Measurements from ENCODE around the gene NCKAP5L. TPM values are rescaled to one million over a fixed set of nuclear protein-coding genes. Genes with fewer than 3 reads are reported as not detected.

The NCKAP5L gene
- total and polyA plus RNA-seq, 2 donors from 2014 or later = 7.2 to 20.6 TPM

- no peaks in the 10 kb centered on the region for H3K9me3 ChIP-seq (ENCODE audit: control insufficient read depth in 2 of 3, insufficient read depth in 1 of 3, low read length in 3 of 3)
- FAIRE-seq (no peak), DNase-seq (no peak)
- intact Hi-C loops (cut with DNase I) = no loop called here
- H3K27me3 ChIP-seq (ENCODE audit: control insufficient read depth, insufficient read depth, low read length) = no peaks in the 10 kb centered on the region
- no peak overlapping the region for H3K9ac ChIP-seq (ENCODE audit: low read length in 3 of 3)
- no peak for TF ChIP-seq CTCF (IDR thresholded peaks at IDR 0.05; ENCODE audit: borderline replicate concordance, extremely low read depth, insufficient read depth)
- no peak overlapping the region for H3K4me3 ChIP-seq (ENCODE audit: low read length in 3 of 3)
- H3K36me3 ChIP-seq (ENCODE audit: control insufficient read depth in 2 of 3, insufficient read depth in 3 of 3, low read length in 3 of 3) = peaks cover 0 to 16% (median 13%) of the 10 kb centered on the region in 3 donors
- H3K27ac ChIP-seq (ENCODE audit: low read depth in 2 of 2, low read length in 2 of 2) = no peak overlapping the region
- H3K4me1 ChIP-seq (ENCODE audit: control insufficient read depth in 2 of 3, insufficient read depth in 2 of 3, low read depth in 1 of 3, low read length in 3 of 3) = peaks cover 0 to 41% (median 29%) of the 10 kb centered on the region in 3 donors
Measured at GRCh38 chr12:49748800-49749199, 79.4 kb downstream of the NCKAP5L start.

- DNase-seq = no peak
- Histone ChIP-seq H3K36me3 (ENCODE audit: control insufficient read depth in 2 of 3, insufficient read depth in 3 of 3, low read length in 3 of 3) (peaks cover 0 to 11% (median 9%) of the 10 kb centered on the region in 3 donors), H3K9ac (ENCODE audit: low read length in 3 of 3) (no peak overlapping the region), H3K27ac (ENCODE audit: low read depth in 2 of 2, low read length in 2 of 2) (no peak overlapping the region), H3K4me3 (ENCODE audit: low read length in 3 of 3) (no peak overlapping the region), H3K27me3 (ENCODE audit: control insufficient read depth, insufficient read depth, low read length) (no peaks in the 10 kb centered on the region), H3K9me3 (ENCODE audit: control insufficient read depth in 2 of 3, insufficient read depth in 1 of 3, low read length in 3 of 3) (no peaks in the 10 kb centered on the region), H3K4me1 (ENCODE audit: control insufficient read depth in 2 of 3, insufficient read depth in 2 of 3, low read depth in 1 of 3, low read length in 3 of 3) (peaks cover 0 to 43% (median 30%) of the 10 kb centered on the region in 3 donors)
- FAIRE-seq = no peak
- intact Hi-C loops (cut with DNase I) = no loop called here
- TF ChIP-seq CTCF (IDR thresholded peaks at IDR 0.05; ENCODE audit: borderline replicate concordance, extremely low read depth, insufficient read depth) = no peak
Measured at GRCh38 chr12:49748306-49748705, 79.9 kb downstream of the NCKAP5L start.

GRCh38 chr12:49744363-49744885 lies 83.8 kb downstream of the NCKAP5L start:
- peaks cover 0 to 5% (median 0%) of the 10 kb centered on the region in 3 donors for H3K36me3 ChIP-seq (ENCODE audit: control insufficient read depth in 2 of 3, insufficient read depth in 3 of 3, low read length in 3 of 3)
- intact Hi-C loops (cut with DNase I) = no loop called here
- no peak for TF ChIP-seq CTCF (IDR thresholded peaks at IDR 0.05; ENCODE audit: borderline replicate concordance, extremely low read depth, insufficient read depth)
- H3K27me3 ChIP-seq (ENCODE audit: control insufficient read depth, insufficient read depth, low read length) = no peaks in the 10 kb centered on the region
- no peak for DNase-seq
- H3K27ac ChIP-seq (ENCODE audit: low read depth in 2 of 2, low read length in 2 of 2) = no peak overlapping the region
- no peaks in the 10 kb centered on the region for H3K9me3 ChIP-seq (ENCODE audit: control insufficient read depth in 2 of 3, insufficient read depth in 1 of 3, low read length in 3 of 3)
- peaks cover 0 to 20% (median 19%) of the 10 kb centered on the region in 3 donors for H3K4me1 ChIP-seq (ENCODE audit: control insufficient read depth in 2 of 3, insufficient read depth in 2 of 3, low read depth in 1 of 3, low read length in 3 of 3)
- H3K9ac ChIP-seq (ENCODE audit: low read length in 3 of 3) = no peak overlapping the region
- FAIRE-seq = no peak
- peak overlapping the region in 2 of 3 donors; percentile 18 to 42 for H3K4me3 ChIP-seq (ENCODE audit: low read length in 3 of 3)
